Body of pancreas (tissue), 4 donors: ENCODE results near the gene NAPG. TPM values are rescaled to one million over a fixed set of nuclear protein-coding genes. Genes with fewer than 3 reads are reported as not detected.

Experiments
- ATAC-seq: fragments of 150-250 bp; one replicate; pipeline ENCODE4 v1.9.1; 2016
- DNase-seq, 4 donors: peaks; one replicate each; pipeline ENCODE4 v3.0.0-alpha.2; 2019
- H3K27ac ChIP-seq, 4 donors: fragments of 200-600 bp; sonication (generic); 1 replicate in 3 of 4; 2 replicates in 1 of 4; pipeline versions ENCODE4 v1.5.1 to v1.6.1; 2016 to 2019; ENCODE audit warnings: mild to moderate bottlenecking in 1 of 4, mixed read lengths in 1 of 4, moderate library complexity in 1 of 4
- H3K27me3 ChIP-seq, 2 donors: fragments of 200-600 bp; sonication (generic); one replicate each; pipeline ENCODE4 v1.6.0; 2016; ENCODE audit warnings: mild to moderate bottlenecking in 1 of 2
- H3K36me3 ChIP-seq, 2 donors: fragments of 200-600 bp; sonication (generic); replicated peaks in 1 of 2; 2 replicates each; pipeline ENCODE4 v1.5.1; 2016; ENCODE audit warnings: low read depth in 2 of 2; ENCODE audit not compliant: insufficient read depth in 1 of 2
- H3K4me1 ChIP-seq: fragments of 200-600 bp; sonication (generic); one replicate; pipeline ENCODE4 v1.6.0; 2016
- H3K4me3 ChIP-seq, 2 donors: fragments of 200-600 bp; sonication (generic); 1 replicate in 1 of 2; 2 replicates in 1 of 2; pipeline ENCODE4 v1.5.1; 2016 to 2019
- H3K9me3 ChIP-seq, 3 donors: fragments of 200-600 bp; sonication (generic); 1 replicate in 2 of 3; 2 replicates in 1 of 3; pipeline ENCODE4 v1.5.1; 2016
- CTCF ChIP-seq, 7 experiments: fragments of 450-650 bp in 4 of 7; fragments of 200-600 bp in 3 of 7; sonication (generic) in 3 of 7; IDR thresholded peaks; one replicate each; pipeline ENCODE4 v1.5.1; 2016 to 2019; ENCODE audit warnings: antibody characterized with exemption in 7 of 7
- POLR2A ChIP-seq, 3 donors: fragments of 450-650 bp; IDR thresholded peaks; one replicate each; pipeline ENCODE4 v1.6.1; 2016; ENCODE audit warnings: antibody characterized with exemption in 3 of 3, mild to moderate bottlenecking in 2 of 3
- WGBS, 2 donors: methylation state at CpG; one replicate each; pipeline ENCODE4 v1.1.5; 2017; 5-methylcytosine and 5-hydroxymethylcytosine counted together
- intact Hi-C: fragments of 100-400 bp; cut with DNase I; formaldehyde crosslinking; loops from one replicate; pipeline ENCODE4 v1.15.1; 2023
- total RNA-seq, 2 donors: library from RNA; depleted of rRNA; stranded (reverse); fragments of >200 nt; gene quantifications; one replicate each; pipeline ENCODE4 v1.1.0, GENCODE V29; 2016

The NAPG gene
- total RNA-seq, 2 donors from 2014 or later, result 22.4 to 27.5 TPM

DNA sequence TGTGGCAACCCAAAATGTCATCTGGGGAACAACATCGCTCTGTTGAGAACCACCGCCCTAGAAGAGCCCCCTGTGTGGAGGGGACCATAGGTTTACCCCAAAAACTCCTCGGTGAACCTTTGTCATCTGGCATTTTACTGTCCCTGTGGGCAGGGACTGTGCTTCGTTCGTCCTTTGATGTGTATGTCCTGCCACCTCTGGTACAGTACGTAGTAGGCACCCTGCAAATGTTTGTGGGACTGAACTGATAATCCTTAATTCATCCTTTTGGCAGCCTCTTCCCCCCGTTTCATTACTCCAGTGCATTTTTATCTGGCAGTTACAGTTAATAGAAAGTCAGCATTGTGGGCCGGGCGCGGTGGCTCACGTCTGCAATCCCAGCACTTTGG, 728 bp downstream of the NAPG start:
- Histone ChIP-seq H3K36me3 (no peaks in the 10 kb centered on the region), H3K9me3 (no peaks in the 10 kb centered on the region), H3K27ac (peak overlapping the region; percentile 73 to 91 (median 89)), H3K27me3 (no peaks in the 10 kb centered on the region), H3K4me3 (peak overlapping the region; percentile 89 to 92), H3K4me1 (peaks cover 22% of the 10 kb centered on the region)
- ATAC-seq (no peak), DNase-seq (no peak)
- WGBS, 2 donors, result 4 to 10% methylated on average over 11 of the region's 11 CpGs
- intact Hi-C loops, result no loop called here
- TF ChIP-seq POLR2A (IDR thresholded peaks at IDR 0.05) (no peak), CTCF (IDR thresholded peaks at IDR 0.05) (no peak)

- DNase-seq, result no peak
- WGBS, 2 donors, result 49 to 64% methylated on average over 3 of the region's 3 CpGs
- H3K9me3 ChIP-seq, result no peaks in the 10 kb centered on the region
- intact Hi-C loops, result no loop called here
- H3K4me3 ChIP-seq, result no peak overlapping the region
- H3K4me1 ChIP-seq, result peaks cover 22% of the 10 kb centered on the region
- TF ChIP-seq POLR2A (IDR thresholded peaks at IDR 0.05) (no peak), CTCF (IDR thresholded peaks at IDR 0.05) (no peak)
- H3K27ac ChIP-seq, result no peak overlapping the region
- ATAC-seq, result no peak
- H3K27me3 ChIP-seq, result no peaks in the 10 kb centered on the region
- H3K36me3 ChIP-seq, result no peaks in the 10 kb centered on the region
Observed at GRCh38 chr18:10528439-10528838, 2.6 kb downstream of the NAPG start.

- TF ChIP-seq CTCF (IDR thresholded peaks at IDR 0.05), result no peak
- no peaks in the 10 kb centered on the region for H3K27me3 ChIP-seq
- no peak overlapping the region for H3K4me3 ChIP-seq
- 93 to 96% methylated on average over 3 of the region's 3 CpGs for WGBS, 2 donors
- H3K27ac ChIP-seq, result no peak overlapping the region
- peaks cover 13% of the 10 kb centered on the region for H3K4me1 ChIP-seq
- ATAC-seq (no peak), DNase-seq (no peak)
- peaks cover 0 to 6% of the 10 kb centered on the region in 2 donors for H3K36me3 ChIP-seq
- H3K9me3 ChIP-seq, result no peaks in the 10 kb centered on the region
- intact Hi-C loops, result no loop called here
Observed at GRCh38 chr18:10530002-10530401, 4.2 kb downstream of the NAPG start.

DNA sequence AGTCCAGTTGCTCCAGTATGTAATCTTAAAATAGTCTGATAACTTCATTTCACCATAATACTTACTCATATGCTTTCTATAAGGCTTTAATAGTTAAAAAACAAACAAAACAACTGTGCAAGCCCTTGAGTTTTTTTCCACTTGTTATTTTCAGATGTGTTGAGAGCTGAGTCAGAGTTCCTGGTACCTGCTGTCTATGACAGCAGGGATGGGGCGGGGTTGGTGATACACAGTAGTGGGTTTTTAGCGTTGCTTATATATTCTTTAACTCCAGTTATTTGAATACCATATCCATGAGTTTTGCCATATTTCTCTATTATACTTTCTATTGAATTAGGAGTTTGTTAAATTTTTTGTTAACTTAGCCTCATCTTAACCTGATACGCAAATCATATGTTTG, 5.0 kb downstream of the NAPG start:
- Histone ChIP-seq H3K36me3 (peaks cover 0 to 6% of the 10 kb centered on the region in 2 donors), H3K27me3 (no peaks in the 10 kb centered on the region), H3K9me3 (no peaks in the 10 kb centered on the region), H3K27ac (no peak overlapping the region), H3K4me3 (no peak overlapping the region), H3K4me1 (peaks cover 8% of the 10 kb centered on the region)
- TF ChIP-seq POLR2A (IDR thresholded peaks at IDR 0.05), result no peak
- no peak for TF ChIP-seq CTCF (IDR thresholded peaks at IDR 0.05)
- DNase-seq (no peak), ATAC-seq (no peak)
- 86 to 92% methylated on average over 3 of the region's 3 CpGs for WGBS, 2 donors
- intact Hi-C loops, result no loop called here

DNA sequence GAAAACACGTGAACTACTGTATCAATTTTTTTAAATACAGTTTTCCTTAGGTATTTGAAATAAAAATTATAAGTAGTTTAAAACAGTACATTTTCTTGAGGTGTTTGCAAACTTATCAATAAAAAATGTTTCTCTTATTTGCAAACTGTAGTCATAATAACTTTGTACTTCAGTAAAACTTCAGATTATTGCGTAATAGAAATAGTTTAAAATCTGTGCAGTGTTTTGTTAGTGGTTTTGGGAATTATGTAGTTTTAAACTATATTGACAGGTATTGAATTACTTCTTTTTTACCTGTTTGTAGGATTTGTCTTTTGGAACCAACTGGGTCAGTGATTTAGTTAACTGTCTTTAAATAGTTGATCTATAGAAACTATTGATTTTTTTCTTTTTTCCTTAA, 7.3 kb downstream of the NAPG start:
- Histone ChIP-seq H3K4me1 (no peaks in the 10 kb centered on the region), H3K9me3 (no peaks in the 10 kb centered on the region), H3K27me3 (no peaks in the 10 kb centered on the region), H3K27ac (no peak overlapping the region), H3K36me3 (peaks cover 0 to 6% of the 10 kb centered on the region in 2 donors), H3K4me3 (no peak overlapping the region)
- DNase-seq (no peak), ATAC-seq (no peak)
- no peak for TF ChIP-seq POLR2A (IDR thresholded peaks at IDR 0.05)
- no peak for TF ChIP-seq CTCF (IDR thresholded peaks at IDR 0.05)
- intact Hi-C loops, result no loop called here
- WGBS, 2 donors, result 96% methylated on average over 2 of the region's 2 CpGs
